Measurements from ENCODE around the gene MOCOS. TPM values are rescaled to one million over a fixed set of nuclear protein-coding genes. Genes with fewer than 3 reads are reported as not detected.

The MOCOS gene
- total and polyA plus RNA-seq, 2 of the 13 experiments (the other 11 are each of a cell fraction or from before 2014, with no cell fraction given), result 7.7 to 15.4 TPM

DNA sequence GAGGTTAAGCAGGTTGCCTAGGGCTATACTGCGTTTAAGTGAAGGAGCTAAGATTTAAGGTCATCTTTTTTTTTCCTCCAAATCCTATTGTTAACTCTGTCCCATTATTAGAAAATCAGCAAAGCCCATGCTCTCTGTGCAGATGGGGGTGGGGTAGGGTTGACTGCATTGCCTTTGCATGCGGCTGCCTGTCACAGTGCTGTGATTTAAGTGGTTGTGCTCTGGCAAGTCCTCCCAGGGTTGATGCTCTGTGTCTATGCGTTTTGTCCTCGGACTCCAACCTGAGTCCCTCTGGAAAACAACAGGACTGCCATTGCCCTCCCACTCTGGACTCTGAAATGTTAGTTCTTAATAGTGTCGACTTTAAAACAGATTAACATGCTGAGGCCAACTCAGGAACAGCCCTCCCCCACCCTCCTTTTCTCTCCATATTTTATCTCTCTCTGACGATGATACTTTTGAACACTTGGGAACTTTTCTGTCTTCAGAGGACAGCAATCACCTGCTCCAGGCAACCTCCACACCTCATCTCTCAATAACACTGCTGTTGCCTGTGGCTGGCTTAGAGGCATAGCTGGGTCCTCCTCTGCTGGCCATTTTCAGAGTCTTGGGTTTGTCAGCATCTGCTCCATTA lies 116.0 kb downstream of the MOCOS start (continued):
- TF ChIP-seq, protein P1, sequence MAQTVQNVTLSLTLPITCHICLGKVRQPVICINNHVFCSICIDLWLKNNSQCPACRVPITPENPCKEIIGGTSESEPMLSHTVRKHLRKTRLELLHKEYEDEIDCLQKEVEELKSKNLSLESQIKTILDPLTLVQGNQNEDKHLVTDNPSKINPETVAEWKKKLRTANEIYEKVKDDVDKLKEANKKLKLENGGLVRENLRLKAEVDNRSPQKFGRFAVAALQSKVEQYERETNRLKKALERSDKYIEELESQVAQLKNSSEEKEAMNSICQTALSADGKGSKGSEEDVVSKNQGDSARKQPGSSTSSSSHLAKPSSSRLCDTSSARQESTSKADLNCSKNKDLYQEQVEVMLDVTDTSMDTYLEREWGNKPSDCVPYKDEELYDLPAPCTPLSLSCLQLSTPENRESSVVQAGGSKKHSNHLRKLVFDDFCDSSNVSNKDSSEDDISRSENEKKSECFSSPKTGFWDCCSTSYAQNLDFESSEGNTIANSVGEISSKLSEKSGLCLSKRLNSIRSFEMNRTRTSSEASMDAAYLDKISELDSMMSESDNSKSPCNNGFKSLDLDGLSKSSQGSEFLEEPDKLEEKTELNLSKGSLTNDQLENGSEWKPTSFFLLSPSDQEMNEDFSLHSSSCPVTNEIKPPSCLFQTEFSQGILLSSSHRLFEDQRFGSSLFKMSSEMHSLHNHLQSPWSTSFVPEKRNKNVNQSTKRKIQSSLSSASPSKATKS (CRISPR knock-in tag; IDR thresholded peaks at IDR 0.05), result no peak
- no peak for TF ChIP-seq ZNF274 (CRISPR knock-in tag; IDR thresholded peaks at IDR 0.05)
- TF ChIP-seq, protein P2, sequence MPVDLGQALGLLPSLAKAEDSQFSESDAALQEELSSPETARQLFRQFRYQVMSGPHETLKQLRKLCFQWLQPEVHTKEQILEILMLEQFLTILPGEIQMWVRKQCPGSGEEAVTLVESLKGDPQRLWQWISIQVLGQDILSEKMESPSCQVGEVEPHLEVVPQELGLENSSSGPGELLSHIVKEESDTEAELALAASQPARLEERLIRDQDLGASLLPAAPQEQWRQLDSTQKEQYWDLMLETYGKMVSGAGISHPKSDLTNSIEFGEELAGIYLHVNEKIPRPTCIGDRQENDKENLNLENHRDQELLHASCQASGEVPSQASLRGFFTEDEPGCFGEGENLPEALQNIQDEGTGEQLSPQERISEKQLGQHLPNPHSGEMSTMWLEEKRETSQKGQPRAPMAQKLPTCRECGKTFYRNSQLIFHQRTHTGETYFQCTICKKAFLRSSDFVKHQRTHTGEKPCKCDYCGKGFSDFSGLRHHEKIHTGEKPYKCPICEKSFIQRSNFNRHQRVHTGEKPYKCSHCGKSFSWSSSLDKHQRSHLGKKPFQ (CRISPR knock-in tag; IDR thresholded peaks at IDR 0.05; ENCODE audit: insufficient replicate concordance), result no peak
- no peak for TF ChIP-seq ZNF253 (CRISPR knock-in tag; IDR thresholded peaks at IDR 0.05; ENCODE audit: borderline replicate concordance)

DNA sequence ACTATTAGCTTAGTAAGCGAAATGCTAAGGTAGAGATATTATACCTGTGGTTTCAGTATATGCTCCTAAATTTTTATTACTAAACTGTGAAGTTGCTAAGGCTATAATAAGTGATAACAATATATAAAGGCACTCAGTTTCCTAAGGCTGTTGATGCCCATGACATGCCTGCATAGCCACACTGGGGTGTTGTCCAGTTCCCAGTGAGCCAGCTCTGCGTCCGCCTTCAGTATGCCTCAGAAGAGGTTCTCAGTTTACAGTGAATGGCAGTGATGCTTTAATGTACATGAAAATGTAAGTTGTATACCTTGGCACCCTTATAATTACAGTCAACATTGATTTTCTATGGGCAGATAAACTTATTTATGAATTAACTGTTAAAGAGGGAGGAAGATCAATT lies 117.4 kb downstream of the MOCOS start:
- Histone ChIP-seq H3K9ac (ENCODE audit: insufficient read depth, low read depth, low read length) (no peak overlapping the region), H3K4me1 (ENCODE audit: insufficient read depth, low read length) (0 out of 2 replicates have a peak, but pooled peaks cover 4% of the 10 kb centered on the region), H3K9me3 (ENCODE audit: low read length) (no peaks in the 10 kb centered on the region), H4K20me1 (ENCODE audit: insufficient read depth, low read length) (no peaks in the 10 kb centered on the region), H3K4me3 (replicated peaks in 1 of 3; ENCODE audit: insufficient read depth in 1 of 3, low read depth in 2 of 3, low read length in 3 of 3) (no peak overlapping the region), H3K79me2 (ENCODE audit: insufficient read depth, low read length) (no peaks in the 10 kb centered on the region), H3K4me2 (ENCODE audit: low read depth, low read length) (no peak overlapping the region), H3K27ac (ENCODE audit: extremely low read length, insufficient read depth, low read length) (no peak overlapping the region), H3K27me3 (ENCODE audit: control insufficient read depth in 1 of 2, insufficient read depth in 2 of 2, low read length in 2 of 2) (peaks cover 0 to 30% of the 10 kb centered on the region in 2 experiments; a peak in 2 of 5 replicates), H3K36me3 (replicated peaks in 1 of 2; ENCODE audit: control insufficient read depth in 1 of 2, insufficient read depth in 2 of 2, low read length in 2 of 2) (no peaks in the 10 kb centered on the region), H2AFZ (ENCODE audit: low read length) (no peak overlapping the region)
- ATAC-seq (no peak), DNase-seq (ENCODE audit: low spot score) (no peak), FAIRE-seq (no peak)
- POLR2A ChIA-PET, result no interaction called here
- no TSS peak for BruUV-seq (replicated peaks)
- CTCF ChIA-PET (ENCODE audit: low intra/inter-chr PET ratio, low total read pairs), result no interaction called here
- intact Hi-C loops (cut with micrococcal nuclease; ENCODE audit: unreplicated experiment), result no loop called here
- in situ Hi-C loops (cut with HindIII; ENCODE audit: extremely low pct_ligation_motif_present, low pct_unique_long_range_greater_than_20kb), result no loop called here
- WGBS (ENCODE audit: low lambda C conversion rate), result 31% methylated on average over 3 of the region's 3 CpGs
- no peak for TF ChIP-seq CREB1 (IDR thresholded peaks at IDR 0.05)
- no peak for TF ChIP-seq CREB1 (CRISPR knock-in tag; IDR thresholded peaks at IDR 0.05)
- TF ChIP-seq U2AF2 (IDR thresholded peaks at IDR 0.05; ENCODE audit: low read depth, low read length), result no peak
- TF ChIP-seq, protein P3, sequence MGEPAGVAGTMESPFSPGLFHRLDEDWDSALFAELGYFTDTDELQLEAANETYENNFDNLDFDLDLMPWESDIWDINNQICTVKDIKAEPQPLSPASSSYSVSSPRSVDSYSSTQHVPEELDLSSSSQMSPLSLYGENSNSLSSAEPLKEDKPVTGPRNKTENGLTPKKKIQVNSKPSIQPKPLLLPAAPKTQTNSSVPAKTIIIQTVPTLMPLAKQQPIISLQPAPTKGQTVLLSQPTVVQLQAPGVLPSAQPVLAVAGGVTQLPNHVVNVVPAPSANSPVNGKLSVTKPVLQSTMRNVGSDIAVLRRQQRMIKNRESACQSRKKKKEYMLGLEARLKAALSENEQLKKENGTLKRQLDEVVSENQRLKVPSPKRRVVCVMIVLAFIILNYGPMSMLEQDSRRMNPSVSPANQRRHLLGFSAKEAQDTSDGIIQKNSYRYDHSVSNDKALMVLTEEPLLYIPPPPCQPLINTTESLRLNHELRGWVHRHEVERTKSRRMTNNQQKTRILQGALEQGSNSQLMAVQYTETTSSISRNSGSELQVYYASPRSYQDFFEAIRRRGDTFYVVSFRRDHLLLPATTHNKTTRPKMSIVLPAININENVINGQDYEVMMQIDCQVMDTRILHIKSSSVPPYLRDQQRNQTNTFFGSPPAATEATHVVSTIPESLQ (CRISPR knock-in tag; conservative IDR thresholded peaks at IDR 0.05), result no peak
- TF ChIP-seq, protein P4, sequence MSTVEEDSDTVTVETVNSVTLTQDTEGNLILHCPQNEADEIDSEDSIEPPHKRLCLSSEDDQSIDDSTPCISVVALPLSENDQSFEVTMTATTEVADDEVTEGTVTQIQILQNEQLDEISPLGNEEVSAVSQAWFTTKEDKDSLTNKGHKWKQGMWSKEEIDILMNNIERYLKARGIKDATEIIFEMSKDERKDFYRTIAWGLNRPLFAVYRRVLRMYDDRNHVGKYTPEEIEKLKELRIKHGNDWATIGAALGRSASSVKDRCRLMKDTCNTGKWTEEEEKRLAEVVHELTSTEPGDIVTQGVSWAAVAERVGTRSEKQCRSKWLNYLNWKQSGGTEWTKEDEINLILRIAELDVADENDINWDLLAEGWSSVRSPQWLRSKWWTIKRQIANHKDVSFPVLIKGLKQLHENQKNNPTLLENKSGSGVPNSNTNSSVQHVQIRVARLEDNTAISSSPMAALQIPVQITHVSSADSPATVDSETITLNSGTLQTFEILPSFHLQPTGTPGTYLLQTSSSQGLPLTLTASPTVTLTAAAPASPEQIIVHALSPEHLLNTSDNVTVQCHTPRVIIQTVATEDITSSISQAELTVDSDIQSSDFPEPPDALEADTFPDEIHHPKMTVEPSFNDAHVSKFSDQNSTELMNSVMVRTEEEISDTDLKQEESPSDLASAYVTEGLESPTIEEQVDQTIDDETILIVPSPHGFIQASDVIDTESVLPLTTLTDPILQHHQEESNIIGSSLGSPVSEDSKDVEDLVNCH (CRISPR knock-in tag; IDR thresholded peaks at IDR 0.05), result no peak
- TF ChIP-seq FLYWCH1 (CRISPR knock-in tag; IDR thresholded peaks at IDR 0.05), result no peak
